ENCODE data around the gene BHLHA15. TPM values are rescaled to one million over a fixed set of nuclear protein-coding genes. Genes with fewer than 3 reads are reported as not detected.

Gene BHLHA15
- 0.16 TPM for polyA plus RNA-seq (2013, experiment 1 of 2; ENCODE audit: insufficient read length)
- polyA plus RNA-seq (2013, experiment 2 of 2; ENCODE audit: insufficient read length), result not detected

- no peak for DNase-seq
Measured at GRCh38 chr7:98211221-98211675, at the start of gene BHLHA15. Gene BHLHA15 (plus strand): TSS chr7:98211439. CDS start chr7:98212310, 871 bp downstream.

GRCh38 chr7:98162758-98163157 lies 48.5 kb upstream of the BHLHA15 start:
- no peak for DNase-seq

- DNase-seq, result no peak
Measured at GRCh38 chr7:98163269-98163668, 48.0 kb upstream of the BHLHA15 start.

- DNase-seq, result no peak
Measured at GRCh38 chr7:98163704-98164494, 47.3 kb upstream of the BHLHA15 start.

- no peak for DNase-seq
Measured at GRCh38 chr7:98165827-98166667, 45.2 kb upstream of the BHLHA15 start.

GRCh38 chr7:98166668-98166970 lies 44.6 kb upstream of the BHLHA15 start:
- DNase-seq, result no peak

GRCh38 chr7:98167653-98168052 lies 43.6 kb upstream of the BHLHA15 start:
- DNase-seq, result no peak

GRCh38 chr7:98168181-98168903 lies 42.9 kb upstream of the BHLHA15 start:
- DNase-seq, result peak; percentile 49

- DNase-seq, result no peak
Measured at GRCh38 chr7:98168904-98169621, 42.2 kb upstream of the BHLHA15 start.

GRCh38 chr7:98170966-98171365 lies 40.3 kb upstream of the BHLHA15 start:
- no peak for DNase-seq

GRCh38 chr7:98171449-98171848 lies 39.8 kb upstream of the BHLHA15 start:
- DNase-seq, result no peak

GRCh38 chr7:98174334-98175259 lies 36.6 kb upstream of the BHLHA15 start:
- DNase-seq, result no peak

GRCh38 chr7:98175260-98175940 lies 35.8 kb upstream of the BHLHA15 start:
- DNase-seq, result no peak

- DNase-seq, result no peak
Measured at GRCh38 chr7:98177553-98177952, 33.7 kb upstream of the BHLHA15 start.

GRCh38 chr7:98178321-98178720 lies 32.9 kb upstream of the BHLHA15 start:
- DNase-seq, result no peak

- DNase-seq, result no peak
Measured at GRCh38 chr7:98178762-98179490, 32.3 kb upstream of the BHLHA15 start.

- no peak for DNase-seq
Measured at GRCh38 chr7:98180751-98181150, 30.5 kb upstream of the BHLHA15 start.

GRCh38 chr7:98185101-98185500 lies 26.1 kb upstream of the BHLHA15 start:
- DNase-seq, result no peak

GRCh38 chr7:98186452-98187137 lies 24.6 kb upstream of the BHLHA15 start:
- DNase-seq, result no peak
